GM18951 (cell line): ENCODE data around the gene MAPK4.

Source experiments
- POLR2A ChIP-seq: IDR thresholded peaks from 4 replicates; pipeline ENCODE4 v1.6.1; 2011; ENCODE audit warnings: mild to moderate bottlenecking; ENCODE audit not compliant: insufficient read length, insufficient read depth; ENCODE audit errors: extremely low read depth
- in situ Hi-C: fragments of 300-500 bp; cut with MboI; formaldehyde crosslinking; loops from one replicate; pipeline ENCODE4 v1.12.0; 2022; ENCODE audit warnings: low sequenced_read_pairs, mixed read lengths, inconsistent platforms; ENCODE audit not compliant: unreplicated experiment

Gene MAPK4

GRCh38 chr18:50707855-50708469 is 148.1 kb downstream of the MAPK4 start:
- in situ Hi-C loops, result no loop called here
- TF ChIP-seq POLR2A, result no peak

- TF ChIP-seq POLR2A, result no peak
- in situ Hi-C loops, result no loop called here
Observed at GRCh38 chr18:50709193-50709592, 149.3 kb downstream of the MAPK4 start.

GRCh38 chr18:50711386-50711785 is 151.5 kb downstream of the MAPK4 start:
- TF ChIP-seq POLR2A, result no peak
- in situ Hi-C loops, result no loop called here

GRCh38 chr18:50715919-50716318 is 156.0 kb downstream of the MAPK4 start:
- in situ Hi-C loops, result no loop called here
- no peak for TF ChIP-seq POLR2A

- TF ChIP-seq POLR2A, result no peak
- in situ Hi-C loops, result no loop called here
Observed at GRCh38 chr18:50716902-50717301, 157.0 kb downstream of the MAPK4 start.

GRCh38 chr18:50717563-50717962 is 157.7 kb downstream of the MAPK4 start:
- TF ChIP-seq POLR2A, result no peak
- in situ Hi-C loops, result no loop called here

GRCh38 chr18:50719471-50720324 is 159.8 kb downstream of the MAPK4 start:
- in situ Hi-C loops, result no loop called here
- no peak for TF ChIP-seq POLR2A

- in situ Hi-C loops, result no loop called here
- no peak for TF ChIP-seq POLR2A
Observed at GRCh38 chr18:50720325-50720674, 160.4 kb downstream of the MAPK4 start.

GRCh38 chr18:50721006-50721405 is 161.1 kb downstream of the MAPK4 start:
- in situ Hi-C loops, result no loop called here

GRCh38 chr18:50721451-50722120 is 161.7 kb downstream of the MAPK4 start:
- in situ Hi-C loops, result no loop called here
- TF ChIP-seq POLR2A, result no peak

More at GRCh38 chr18:50721006-50721405, 161.1 kb downstream of the MAPK4 start:
- TF ChIP-seq POLR2A, result no peak

- in situ Hi-C loops, result no loop called here
- TF ChIP-seq POLR2A, result no peak
Observed at GRCh38 chr18:50722311-50722710, 162.4 kb downstream of the MAPK4 start.

GRCh38 chr18:50724751-50725151 is 164.9 kb downstream of the MAPK4 start:
- in situ Hi-C loops, result no loop called here

GRCh38 chr18:50726960-50727589 is 167.2 kb downstream of the MAPK4 start:
- TF ChIP-seq POLR2A, result no peak

More at GRCh38 chr18:50724751-50725151, 164.9 kb downstream of the MAPK4 start:
- no peak for TF ChIP-seq POLR2A

More at GRCh38 chr18:50726960-50727589, 167.2 kb downstream of the MAPK4 start:
- in situ Hi-C loops, result no loop called here
